ENCODE results near the gene APOL2.
"Not testable (repeated sequence)": the region's sequence is repeated elsewhere in the genome, so short reads cannot be mapped to it uniquely, and the experiment has no call there.

APOL2 gene

DNA sequence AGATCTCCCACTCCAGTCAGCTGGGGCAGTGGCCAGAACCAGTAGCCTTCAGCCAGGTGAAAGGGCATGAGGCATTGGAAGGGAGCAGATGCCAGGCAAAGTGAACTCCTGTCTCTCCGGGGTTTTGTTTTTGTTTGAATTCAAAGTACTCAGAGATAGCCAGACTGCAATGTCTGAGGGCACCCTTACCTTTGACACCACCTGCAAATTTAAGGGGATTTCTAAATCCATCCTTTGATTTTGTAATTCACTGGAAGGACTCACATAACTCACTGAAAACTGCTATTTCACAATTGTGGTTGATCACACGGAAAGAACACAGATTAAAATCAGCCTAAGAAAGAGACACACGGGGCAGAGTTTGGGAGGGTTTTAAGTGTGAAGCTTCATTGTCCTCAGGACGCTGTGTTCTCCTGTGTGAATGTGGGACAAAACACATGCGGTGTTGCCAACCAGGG is 23.9 kb upstream of the APOL2 start:
- DNase-seq (ENCODE audit: low read depth in 1 of 2, low spot score in 1 of 2) = not testable (repeated sequence)

- not testable (repeated sequence) for DNase-seq (ENCODE audit: low read depth in 1 of 2, low spot score in 1 of 2)
Measured at GRCh38 chr22:36262307-36262706, 23.0 kb upstream of the APOL2 start.

DNA sequence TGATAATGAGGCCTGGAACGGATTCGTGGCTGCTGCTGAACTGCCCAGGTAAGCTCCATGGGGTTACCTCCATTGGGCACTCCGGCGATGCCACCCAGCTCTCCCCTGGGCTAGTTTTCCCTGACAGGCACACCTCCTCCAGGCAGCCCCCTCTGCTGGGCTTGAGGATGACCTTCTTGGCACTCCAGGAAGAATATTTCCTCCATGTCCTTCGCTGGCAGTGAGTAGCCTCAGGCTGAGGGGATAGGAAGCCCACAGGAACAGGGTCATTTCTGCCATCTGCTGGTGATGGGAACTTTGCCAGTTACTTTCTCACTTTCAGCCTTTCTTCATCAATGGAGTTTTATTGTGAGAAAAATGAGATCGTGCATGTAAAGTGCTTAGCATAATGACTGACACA is 22.3 kb upstream of the APOL2 start:
- DNase-seq (ENCODE audit: low read depth in 1 of 2, low spot score in 1 of 2) = not testable (repeated sequence)

DNA sequence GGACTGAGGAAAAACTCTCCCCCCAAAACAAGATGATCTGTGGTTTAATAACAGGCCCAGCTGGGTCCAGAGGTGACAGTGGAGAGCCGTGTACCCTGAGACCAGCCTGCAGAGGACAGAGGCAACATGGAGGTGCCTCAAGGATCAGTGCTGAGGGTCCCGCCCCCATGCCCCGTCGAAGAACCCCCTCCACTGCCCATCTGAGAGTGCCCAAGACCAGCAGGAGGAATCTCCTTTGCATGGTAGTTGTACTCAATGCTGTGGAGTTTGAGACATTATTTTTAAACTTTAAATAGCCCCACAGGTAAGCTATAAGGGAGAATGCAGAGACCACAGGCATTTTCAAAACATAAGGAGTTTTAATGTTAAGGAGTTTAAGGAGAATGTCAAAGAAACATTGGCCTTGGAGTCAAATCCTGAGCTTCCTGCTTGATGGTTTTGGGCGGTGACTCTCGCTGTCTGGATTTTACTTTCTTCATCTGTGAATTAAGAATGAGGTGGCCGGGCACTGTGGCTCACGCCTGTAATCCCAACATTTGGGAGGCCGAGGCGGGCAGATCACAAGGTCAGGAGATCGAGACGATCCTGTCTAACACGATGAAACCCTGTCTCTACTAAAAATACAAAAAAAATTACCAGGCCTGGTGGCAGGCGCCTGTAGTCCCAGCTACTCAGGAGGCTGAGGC is 20.4 kb upstream of the APOL2 start:
- no peak for DNase-seq (ENCODE audit: low read depth in 1 of 2, low spot score in 1 of 2)

DNA sequence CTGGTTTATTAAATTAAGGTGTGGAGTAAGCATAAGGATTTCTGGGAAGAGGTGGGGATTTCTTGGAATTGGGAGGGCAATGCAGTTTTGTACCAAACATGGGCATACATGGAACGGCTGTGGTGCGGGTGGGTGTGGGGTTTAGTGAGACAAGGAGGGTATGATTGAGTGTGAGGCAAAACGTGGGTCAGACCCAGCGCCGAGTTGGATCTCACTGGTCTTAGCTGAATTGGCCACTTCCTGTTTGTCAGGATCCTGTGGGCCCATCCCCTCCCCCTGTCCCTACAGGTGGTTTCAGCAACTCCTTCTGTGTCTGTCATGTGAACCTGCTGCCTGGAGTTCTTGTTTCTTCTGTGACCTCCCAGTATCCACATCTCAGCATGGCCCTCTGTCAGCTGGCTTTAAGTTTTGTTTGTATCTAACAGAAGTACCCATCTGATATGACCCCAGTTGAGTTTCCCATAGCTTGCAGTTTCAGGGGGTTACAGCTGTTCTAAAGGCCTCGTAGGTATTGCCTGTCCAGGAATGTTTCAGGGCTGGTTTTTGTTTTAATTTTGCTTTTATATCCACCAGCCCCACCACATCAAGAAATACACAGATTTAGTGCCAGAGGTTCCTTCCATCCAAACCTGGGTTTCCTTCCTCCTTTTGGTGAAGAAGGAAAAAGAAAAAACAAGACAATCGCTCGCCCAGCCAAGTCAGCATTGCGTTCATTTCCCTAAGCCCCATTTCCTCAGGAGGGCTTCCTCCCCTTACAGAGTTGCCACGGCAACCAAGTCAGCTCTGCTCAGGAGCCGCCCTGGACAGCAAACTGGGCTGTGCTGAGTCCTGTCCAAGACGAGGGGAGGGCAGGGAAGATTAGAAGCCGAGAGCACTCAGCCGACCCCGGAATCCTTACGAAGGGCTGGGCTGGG is 19.6 kb upstream of the APOL2 start:
- no peak for DNase-seq (ENCODE audit: low read depth in 1 of 2, low spot score in 1 of 2)

DNA sequence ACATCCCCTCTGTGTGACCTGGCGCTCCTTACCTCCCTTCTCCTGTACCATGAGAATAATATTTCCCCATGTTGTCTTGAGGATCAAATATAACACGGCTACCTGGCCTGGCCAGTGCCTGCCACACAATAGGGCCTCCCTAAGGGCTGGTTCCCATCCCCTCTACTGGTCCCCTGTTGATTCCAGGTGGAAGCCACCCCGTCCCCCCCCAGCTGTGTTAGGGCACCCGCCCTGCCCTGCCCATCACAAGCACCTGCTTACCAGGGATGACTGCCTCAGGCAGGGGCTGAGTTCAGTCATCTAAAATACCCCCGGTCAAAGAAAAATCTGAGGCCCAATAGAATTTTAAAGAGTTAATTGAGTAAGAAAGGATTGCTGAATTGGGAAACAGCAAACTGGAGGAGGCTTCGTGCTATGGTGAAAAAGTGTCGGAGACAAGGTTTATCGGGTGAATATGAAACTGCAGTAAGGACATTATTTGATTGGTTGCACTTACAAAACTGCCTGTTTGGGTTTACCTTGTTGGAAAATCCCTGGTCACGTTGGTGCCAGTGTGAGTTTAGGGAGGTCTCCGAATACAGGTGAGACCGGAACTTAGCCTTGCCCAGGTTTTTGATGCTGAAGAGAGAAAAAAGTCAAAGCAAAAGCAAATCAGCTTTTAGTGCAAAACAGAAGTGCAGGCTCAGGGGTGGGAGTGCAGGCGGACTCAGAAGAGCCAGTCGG is 18.8 kb upstream of the APOL2 start:
- DNase-seq (ENCODE audit: low read depth in 1 of 2, low spot score in 1 of 2) = no peak

DNA sequence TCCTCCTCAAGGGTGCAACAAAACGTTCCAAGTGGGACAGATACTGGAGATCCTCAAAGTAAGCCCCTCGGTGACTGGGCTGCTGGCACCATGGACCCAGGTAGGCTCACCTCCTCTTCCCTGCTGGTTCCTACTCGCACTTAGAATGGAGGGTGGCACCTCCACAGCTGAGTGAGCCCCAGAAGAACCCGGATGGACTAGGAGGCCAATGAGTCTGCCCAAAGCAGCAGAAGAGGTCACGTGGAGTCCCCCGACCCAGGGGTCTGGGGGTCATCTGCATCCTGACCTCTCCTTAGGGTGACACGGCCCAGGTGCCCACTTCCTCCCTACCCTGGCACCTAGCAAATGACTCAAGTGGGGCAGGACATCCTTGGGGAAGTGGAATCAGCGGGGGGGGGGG is 18.0 kb upstream of the APOL2 start:
- DNase-seq (ENCODE audit: low read depth in 1 of 2, low spot score in 1 of 2) = no peak

DNA sequence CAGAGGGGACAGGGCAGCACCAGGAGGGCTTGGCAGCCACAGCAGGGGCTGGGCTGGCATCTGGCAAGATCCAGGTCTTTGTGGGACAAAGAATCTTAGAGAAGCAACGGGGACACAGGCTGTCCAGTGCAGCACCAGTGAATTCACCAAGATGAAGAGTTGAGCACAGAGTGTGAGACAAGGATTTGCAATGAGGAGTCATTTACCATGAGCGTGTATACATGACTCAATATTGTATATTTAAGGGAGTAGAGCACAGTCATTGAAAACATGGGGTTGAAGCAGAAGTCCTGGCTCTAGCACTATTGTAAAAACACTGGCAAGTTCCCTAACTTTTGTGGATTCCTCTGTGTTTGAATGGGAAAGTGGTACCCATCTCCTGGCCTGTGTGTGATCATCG is 17.2 kb upstream of the APOL2 start:
- DNase-seq (ENCODE audit: low read depth in 1 of 2, low spot score in 1 of 2) = no peak

- not testable (repeated sequence) for DNase-seq (ENCODE audit: low read depth in 1 of 2, low spot score in 1 of 2)
Measured at GRCh38 chr22:36255572-36255971, 16.2 kb upstream of the APOL2 start.

- peak in 1 of 2 donors; percentile 40 for DNase-seq (ENCODE audit: low read depth in 1 of 2, low spot score in 1 of 2)
Measured at GRCh38 chr22:36253523-36254490, 14.5 kb upstream of the APOL2 start.

DNA sequence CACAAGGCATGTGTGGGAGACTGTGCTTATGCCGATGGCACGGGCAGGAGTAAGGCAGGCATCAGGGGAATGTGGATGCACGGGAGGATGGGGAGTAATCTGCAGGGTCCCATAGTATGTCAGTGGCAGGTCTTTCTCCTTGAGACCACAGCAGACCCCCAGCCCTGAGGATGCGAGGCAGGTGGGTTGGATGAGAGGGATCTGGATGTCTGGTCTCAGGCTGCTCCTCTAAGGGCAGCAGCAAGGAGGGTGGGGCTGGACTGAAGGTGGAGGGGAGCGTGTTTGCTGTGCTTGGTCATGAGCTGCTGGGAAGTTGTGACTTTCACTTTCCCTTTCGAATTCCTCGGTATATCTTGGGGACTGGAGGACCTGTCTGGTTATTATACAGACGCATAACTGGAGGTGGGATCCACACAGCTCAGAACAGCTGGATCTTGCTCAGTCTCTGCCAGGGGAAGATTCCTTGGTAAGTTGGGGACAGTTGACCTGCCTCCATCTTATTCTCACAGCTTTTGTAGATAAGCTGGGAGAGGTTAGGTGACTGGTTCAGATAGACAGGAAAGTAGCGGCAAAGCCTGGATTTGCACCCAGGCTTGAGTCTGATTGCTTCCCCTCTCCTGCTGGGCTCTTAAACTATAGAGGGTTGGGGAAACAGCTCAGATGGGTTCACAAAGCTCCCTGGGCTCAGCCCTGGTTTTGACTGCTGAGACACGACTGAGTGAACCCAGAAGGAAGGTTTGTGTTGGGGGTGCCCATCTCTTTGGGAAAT is 13.6 kb upstream of the APOL2 start, which contains the start of gene APOL1:
TSS of gene APOL1 (plus strand) at position 380 of the 769 bp plus-strand sequence. CDS start 1,823 bp downstream, outside the sequence.
- peak; percentile 13 to 53 for DNase-seq (ENCODE audit: low read depth in 1 of 2, low spot score in 1 of 2)

GRCh38 chr22:36251979-36252608 is 12.8 kb upstream of the APOL2 start:
- not testable (repeated sequence) for DNase-seq (ENCODE audit: low read depth in 1 of 2, low spot score in 1 of 2)

GRCh38 chr22:36250292-36250960 is 11.1 kb upstream of the APOL2 start:
- not testable (repeated sequence) for DNase-seq (ENCODE audit: low read depth in 1 of 2, low spot score in 1 of 2)

DNA sequence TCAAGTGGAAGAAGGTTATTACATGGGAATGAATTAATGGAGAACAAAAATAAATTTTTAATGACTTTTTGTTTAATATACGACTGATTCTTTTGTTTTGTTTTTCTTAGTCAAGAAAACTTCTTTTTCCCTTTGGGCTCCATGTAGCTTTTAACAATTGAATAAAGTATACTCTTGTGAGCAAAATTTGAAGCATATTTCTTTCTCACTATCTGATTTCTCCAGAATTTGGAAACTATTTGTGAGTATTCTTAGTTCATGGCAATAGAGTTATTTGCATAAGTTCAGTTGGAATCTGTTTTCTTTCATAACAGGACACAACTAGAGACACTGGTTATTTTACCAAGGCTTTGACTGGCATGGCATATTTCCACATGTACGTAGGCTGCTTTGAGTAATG is 9.8 kb upstream of the APOL2 start:
- no peak for DNase-seq (ENCODE audit: low read depth in 1 of 2, low spot score in 1 of 2)

DNA sequence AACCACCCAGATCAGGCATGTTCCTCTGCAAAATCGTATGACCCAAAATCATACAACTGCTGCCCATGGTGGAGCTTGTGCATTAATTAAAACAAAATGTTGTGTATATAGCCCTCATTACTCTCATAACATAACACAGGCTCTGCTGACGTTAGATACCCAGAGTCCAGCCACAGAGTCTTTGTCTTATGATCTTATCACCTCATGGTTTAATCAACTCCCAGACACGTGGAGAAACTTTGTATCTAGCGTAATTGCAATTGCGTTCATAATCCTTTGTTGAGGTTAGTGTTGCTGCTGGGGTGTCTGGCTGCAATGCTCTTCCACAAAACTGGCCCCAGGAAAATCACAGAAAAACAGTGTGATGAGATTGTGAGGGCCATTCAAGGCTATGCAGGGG is 8.6 kb upstream of the APOL2 start:
- DNase-seq (ENCODE audit: low read depth in 1 of 2, low spot score in 1 of 2) = no peak

DNA sequence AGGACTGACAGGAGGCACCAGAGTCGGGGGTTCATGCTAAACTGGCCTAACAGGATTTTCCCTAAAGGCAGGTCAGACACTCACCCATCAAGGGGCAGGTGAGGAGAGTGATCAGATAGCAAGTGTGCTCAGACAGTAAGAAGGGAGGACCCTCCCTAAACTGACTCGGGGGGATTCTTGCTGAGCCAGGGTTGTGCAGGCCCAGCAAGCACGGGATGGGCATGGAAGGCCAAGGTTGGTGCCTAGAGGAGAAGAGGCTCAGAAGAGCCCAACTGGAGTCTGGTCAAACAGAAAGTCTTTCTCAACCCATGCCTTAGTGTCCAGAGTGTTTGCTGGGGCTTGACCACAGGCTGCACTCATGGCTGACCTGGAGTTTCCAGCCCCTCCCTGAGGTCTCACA is 7.4 kb upstream of the APOL2 start:
- no peak for DNase-seq (ENCODE audit: low read depth in 1 of 2, low spot score in 1 of 2)

GRCh38 chr22:36245805-36246356 is 6.6 kb upstream of the APOL2 start:
- DNase-seq (ENCODE audit: low read depth in 1 of 2, low spot score in 1 of 2) = no peak
